ENCODE measurements around the gene GSPT1.
A peak's percentile ranks its signal among the peaks of the same experiment; 100 is the strongest.

Gene GSPT1

GRCh38 chr16:11890231-11890965 lies 25.4 kb downstream of the GSPT1 start:
- TF ChIP-seq CTCF (IDR thresholded peaks at IDR 0.05; ENCODE audit: low read depth, low read length, missing control alignments), result no peak
- DNase-seq (ENCODE audit: extremely low read depth, low read depth), result no peak
- no peak overlapping the region for H3K4me3 ChIP-seq (replicated peaks; ENCODE audit: low read depth, low read length)

DNA sequence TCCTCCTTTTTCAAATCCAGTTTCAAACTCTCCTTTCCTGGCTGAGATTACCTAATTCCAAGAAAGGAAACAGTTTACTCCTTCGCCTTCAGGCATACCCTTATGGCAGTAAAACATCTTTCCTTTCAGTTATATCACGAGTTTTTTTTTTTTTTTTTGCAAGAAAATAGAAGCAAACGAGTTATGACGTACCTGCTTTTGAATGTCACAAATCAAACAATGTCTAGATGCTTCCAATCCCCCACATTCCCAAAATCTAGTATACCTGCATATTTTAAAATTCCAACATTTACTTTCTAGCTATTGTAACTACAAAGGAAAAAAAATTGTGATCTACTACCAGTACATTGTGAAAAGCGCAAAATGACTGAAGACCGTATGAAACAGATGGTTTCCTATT lies 28.9 kb downstream of the GSPT1 start:
- DNase-seq (ENCODE audit: extremely low read depth, low read depth), result no peak
- no peak overlapping the region for H3K4me3 ChIP-seq (replicated peaks; ENCODE audit: low read depth, low read length)
- no peak for TF ChIP-seq CTCF (IDR thresholded peaks at IDR 0.05; ENCODE audit: low read depth, low read length, missing control alignments)

DNA sequence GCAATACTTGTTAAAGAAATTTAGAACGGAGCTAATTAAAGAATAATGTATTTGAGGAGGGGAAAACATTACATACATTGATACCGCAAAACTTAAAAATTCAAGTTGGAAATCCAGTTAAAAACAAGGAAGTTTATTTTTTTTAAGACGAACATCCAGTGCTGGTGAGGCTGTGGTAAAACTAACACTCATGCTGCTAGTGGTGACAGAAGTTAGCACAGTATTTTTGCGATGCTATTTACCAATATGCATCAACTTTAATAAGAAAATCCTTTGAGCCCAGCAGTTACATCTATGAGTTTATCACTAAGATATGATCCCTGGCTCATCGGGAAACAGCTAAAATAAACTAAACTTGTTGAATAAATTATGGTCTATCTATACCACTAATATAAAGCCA lies 31.7 kb downstream of the GSPT1 start:
- no peak for TF ChIP-seq CTCF (IDR thresholded peaks at IDR 0.05; ENCODE audit: low read depth, low read length, missing control alignments)
- DNase-seq (ENCODE audit: extremely low read depth, low read depth), result no peak

GRCh38 chr16:11880007-11880406 lies 35.7 kb downstream of the GSPT1 start:
- no peak overlapping the region for H3K4me3 ChIP-seq (replicated peaks; ENCODE audit: low read depth, low read length)
- peak; percentile 4 for DNase-seq (ENCODE audit: extremely low read depth, low read depth)
- TF ChIP-seq CTCF (IDR thresholded peaks at IDR 0.05; ENCODE audit: low read depth, low read length, missing control alignments), result no peak

More for the DNA sequence above, 31.7 kb downstream of the GSPT1 start:
- H3K4me3 ChIP-seq (replicated peaks; ENCODE audit: low read depth, low read length), result no peak overlapping the region

DNA sequence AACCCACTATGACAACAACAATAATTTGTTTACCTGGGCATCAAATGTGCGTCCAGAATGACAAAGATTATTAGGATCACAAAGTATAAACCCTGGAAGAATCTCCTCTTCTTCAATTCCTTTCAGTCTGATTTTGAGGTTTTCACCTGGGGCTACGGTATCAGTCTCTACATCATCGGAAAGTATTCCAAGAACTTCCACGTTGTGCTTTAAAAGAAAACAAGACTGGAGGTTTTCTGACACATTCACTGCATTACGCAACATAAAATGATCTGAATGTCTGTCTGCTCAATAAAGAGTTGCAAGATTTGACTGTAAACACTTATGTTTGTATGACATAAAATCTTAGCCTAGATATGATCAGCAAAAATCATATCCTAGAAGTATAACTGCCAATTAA lies 38.4 kb downstream of the GSPT1 start:
- H3K4me3 ChIP-seq (replicated peaks; ENCODE audit: low read depth, low read length), result no peak overlapping the region
- no peak for TF ChIP-seq CTCF (IDR thresholded peaks at IDR 0.05; ENCODE audit: low read depth, low read length, missing control alignments)
- no peak for DNase-seq (ENCODE audit: extremely low read depth, low read depth)

DNA sequence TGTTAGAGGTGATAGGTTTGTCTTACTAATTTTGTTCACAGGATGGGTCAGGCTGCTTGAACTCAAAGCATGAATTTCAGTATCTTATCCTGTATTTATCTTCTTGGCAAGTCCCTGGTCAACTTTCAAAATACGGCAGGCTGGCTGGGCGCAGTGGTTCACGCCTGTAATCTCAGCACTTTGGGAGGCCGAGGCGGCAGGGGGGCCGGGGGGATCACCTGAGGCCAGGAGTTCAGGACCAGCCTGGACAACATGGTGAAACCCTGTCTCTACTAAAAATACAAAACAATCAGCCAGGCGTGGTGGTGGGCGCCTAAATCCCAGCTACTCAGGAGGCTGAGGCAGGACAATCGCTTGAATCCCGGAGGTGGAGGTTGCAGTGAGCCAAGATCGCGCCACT lies 39.5 kb downstream of the GSPT1 start:
- DNase-seq (ENCODE audit: extremely low read depth, low read depth), result no peak
- TF ChIP-seq CTCF (IDR thresholded peaks at IDR 0.05; ENCODE audit: low read depth, low read length, missing control alignments), result no peak
- H3K4me3 ChIP-seq (replicated peaks; ENCODE audit: low read depth, low read length), result no peak overlapping the region

- no peak for TF ChIP-seq CTCF (IDR thresholded peaks at IDR 0.05; ENCODE audit: low read depth, low read length, missing control alignments)
- DNase-seq (ENCODE audit: extremely low read depth, low read depth), result no peak
- H3K4me3 ChIP-seq (replicated peaks; ENCODE audit: low read depth, low read length), result no peak overlapping the region
These were observed 40.0 kb downstream of the GSPT1 start for GRCh38 chr16:11875721-11876120.

All from HFF-Myc (cell line).